ENCODE measurements around the gene GORASP2.

GORASP2 gene

GRCh38 chr2:170967553-170967952, 38.5 kb downstream of the GORASP2 start:
- no peak for DNase-seq

GRCh38 chr2:170968205-170969003, 39.4 kb downstream of the GORASP2 start:
- no peak for DNase-seq

DNA sequence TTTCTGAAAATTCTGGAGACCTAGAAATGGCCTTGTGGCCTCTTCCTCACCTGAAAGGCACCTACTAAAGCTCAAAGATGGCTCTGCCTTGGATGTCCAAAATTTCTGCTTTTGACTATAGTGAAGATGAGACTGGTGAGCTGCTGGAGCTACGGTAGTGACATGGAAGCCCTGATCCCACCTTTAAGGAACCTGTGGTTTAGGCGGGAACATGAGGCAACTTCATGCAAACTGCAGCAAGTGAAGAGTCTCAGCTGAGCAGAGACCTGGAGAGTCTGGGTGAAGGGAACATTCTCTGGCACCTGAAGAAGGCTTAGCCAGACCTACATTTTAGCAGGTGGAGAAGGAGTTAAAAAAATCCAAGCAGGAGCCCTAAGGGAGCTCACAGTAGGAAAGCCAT, 40.0 kb downstream of the GORASP2 start:
- DNase-seq, result no peak

GRCh38 chr2:170969872-170970496, 40.9 kb downstream of the GORASP2 start:
- no peak for DNase-seq

- no peak for DNase-seq
These were observed 42.0 kb downstream of the GORASP2 start for GRCh38 chr2:170971071-170971470.

DNA sequence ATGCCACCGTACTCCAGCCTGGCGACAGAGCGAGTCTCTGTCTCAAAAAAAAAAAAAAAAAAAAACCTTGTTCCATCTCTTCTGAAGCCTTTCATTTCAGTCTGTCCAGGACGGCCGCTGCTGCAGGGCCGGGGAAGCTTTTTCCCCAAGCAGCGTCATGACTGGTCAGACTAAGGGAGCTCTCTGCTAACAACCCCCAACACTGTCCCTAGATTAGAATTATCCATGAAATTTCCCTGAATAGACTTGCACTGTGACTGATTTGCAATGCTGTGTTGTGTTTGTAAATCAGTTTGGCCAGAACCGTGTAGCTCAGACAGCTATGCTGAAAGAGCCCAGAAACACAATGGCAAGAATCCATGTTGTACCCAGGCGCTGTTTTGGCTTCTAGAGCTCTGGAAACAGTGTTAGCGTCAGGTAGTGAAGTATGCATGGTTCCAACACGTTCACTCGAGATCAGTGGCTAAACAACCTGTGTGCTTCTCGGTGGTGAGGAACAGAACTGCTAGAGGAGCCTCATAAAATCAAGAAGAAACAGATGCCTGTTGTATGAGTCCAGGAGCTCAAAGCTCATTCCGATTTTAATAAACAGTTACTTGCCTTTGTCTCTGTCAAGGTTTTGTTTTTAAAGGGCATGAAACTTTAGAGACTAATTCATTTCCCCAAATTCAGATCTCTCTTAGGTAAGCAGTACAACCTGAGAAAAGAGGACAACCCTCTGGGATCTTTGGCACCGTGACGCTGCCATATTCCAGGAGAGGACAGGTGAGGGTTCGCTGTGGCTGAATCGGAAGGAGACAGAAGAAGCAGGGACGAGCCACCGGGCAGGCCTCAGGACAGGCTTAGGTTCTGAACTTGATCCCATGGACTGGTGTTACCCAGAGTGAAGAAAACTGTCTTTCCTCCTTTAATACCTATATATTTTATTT, 43.5 kb downstream of the GORASP2 start:
- DNase-seq, result no peak

- no peak for DNase-seq
These were observed 44.1 kb downstream of the GORASP2 start for GRCh38 chr2:170973225-170973491.

- peak; percentile 94 for DNase-seq
These were observed 44.6 kb downstream of the GORASP2 start for GRCh38 chr2:170973492-170974303.

- no peak for DNase-seq
These were observed 45.4 kb downstream of the GORASP2 start for GRCh38 chr2:170974304-170974993.

DNA sequence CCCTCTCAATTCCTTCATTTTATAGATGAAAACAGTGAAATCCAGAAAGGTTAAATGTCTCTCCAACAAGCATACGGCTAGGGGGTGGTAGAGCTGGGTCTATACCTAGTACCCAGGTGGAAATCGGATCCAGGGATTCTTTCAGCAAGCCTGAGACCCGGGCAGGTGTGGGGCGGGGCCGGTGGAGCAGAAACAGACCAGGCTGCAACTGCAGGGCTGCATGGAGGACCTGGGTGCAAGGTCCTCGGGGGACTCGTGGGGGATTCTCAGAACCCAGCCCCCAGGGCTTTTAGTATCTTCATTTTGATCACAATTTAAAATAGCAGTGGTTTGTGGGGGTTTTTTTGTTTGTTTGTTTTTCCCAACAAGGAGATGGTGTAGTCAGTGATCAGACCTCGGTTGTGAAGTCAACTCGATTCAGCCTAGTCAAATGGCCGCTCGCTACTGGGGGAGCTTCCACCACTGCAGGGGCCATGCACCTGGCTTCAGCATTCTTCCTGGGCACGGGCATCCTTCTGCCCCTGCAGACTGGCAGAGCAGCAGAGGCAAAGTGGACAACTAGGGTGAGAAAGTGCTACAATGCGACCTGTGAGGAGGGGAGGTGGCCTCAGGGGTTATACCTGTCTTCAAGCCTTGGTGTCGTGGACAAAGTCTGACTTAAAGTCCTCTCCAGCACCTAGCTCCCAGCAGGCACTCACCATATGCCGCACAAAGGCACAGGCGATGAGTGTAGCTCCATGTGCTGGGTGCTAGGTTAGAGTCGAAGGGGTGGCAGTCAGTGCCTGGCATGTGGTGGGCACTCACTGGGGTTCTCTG, 46.3 kb downstream of the GORASP2 start:
- DNase-seq, result no peak

- no peak for DNase-seq
These were observed 46.9 kb downstream of the GORASP2 start for GRCh38 chr2:170975943-170976270.

GRCh38 chr2:170984079-170984478, 55.0 kb downstream of the GORASP2 start:
- DNase-seq, result no peak

DNA sequence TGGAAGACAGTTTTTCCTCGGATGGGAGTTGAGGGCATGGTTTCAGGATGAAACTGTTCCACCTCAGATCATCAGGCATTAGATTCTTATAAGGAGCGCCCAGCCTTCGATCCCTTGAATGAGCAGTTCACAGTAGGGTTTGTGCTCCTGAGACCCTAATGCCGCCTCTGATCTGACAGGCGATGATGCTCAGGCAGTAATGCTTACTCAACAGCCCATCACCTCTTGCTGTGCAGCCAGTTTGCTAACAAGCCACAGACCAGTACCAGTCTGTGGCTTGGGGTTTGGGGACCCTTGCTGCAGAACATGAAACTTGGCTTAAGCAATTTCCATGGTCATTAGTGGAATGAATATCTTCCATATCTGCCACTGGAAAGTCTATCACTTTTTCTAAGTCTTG, 56.4 kb downstream of the GORASP2 start:
- DNase-seq, result no peak

- DNase-seq, result no peak
These were observed 57.7 kb downstream of the GORASP2 start for GRCh38 chr2:170986566-170987258.

DNA sequence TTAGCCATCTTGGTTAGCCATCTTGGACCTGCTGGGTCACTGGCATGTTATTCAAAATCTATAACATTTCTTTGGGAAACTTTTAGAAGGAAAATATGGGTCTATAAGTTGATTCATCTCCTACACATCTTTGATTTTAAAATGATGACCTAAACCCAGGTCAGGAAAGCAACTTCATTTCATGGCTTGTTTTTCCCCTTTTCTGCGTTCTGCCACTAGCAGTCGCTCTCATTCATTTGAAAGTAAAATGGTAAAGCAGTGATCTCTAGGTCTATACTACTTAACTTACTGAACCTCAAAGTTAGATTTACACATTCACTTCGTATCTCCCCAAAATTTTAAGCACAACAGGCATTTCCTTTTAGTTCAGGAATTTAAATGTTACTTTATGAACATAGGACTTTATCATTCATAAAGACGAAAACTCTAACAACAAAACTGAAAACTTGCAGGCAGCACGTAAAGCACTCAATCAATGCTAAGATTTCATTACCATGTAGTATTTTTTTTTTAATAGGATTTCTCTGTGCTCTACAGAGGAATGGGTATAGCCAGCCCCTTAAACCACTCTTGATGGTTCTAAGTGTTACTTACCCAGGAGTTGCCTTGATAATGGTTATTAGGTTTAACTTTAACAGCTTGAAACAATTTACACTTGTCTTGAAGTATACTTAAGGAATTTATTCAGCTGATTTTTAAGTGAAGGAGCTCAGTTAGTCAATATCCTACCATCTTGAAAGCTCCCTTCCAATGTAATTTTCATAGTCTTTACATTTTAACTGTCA, 62.5 kb downstream of the GORASP2 start:
- DNase-seq, result no peak

- DNase-seq, result no peak
These were observed 67.3 kb downstream of the GORASP2 start for GRCh38 chr2:170996316-170996715.

DNA sequence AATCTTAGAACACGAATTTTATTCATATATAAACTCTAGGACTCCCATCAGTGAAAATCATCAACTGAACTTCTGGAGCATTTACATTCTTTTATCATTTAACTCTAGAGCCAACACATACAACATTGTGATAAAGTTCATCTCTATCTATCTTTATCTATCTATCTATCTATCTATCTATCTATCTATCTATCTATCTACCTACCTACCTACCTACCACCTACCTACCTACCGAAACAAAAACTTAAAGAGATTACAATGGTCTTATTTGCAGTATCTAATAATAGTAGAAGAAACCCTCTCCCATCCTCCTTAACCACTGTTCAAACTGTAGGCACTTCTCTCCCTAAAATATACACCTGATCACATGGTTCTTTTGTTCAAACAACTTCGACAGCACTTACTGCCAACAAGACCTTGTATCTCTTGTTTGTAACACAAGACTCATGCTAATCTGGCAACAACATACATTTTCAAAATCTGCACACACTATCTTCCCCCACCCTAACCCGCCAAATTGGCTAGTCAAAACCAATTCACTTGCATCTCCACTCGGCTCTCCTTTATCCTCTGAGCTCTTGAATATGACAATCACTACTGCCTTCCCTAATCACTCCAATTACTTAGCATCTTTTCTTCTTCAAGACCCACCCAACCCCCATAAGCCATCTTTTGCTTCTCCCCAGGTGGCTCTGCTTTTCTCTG, 69.0 kb downstream of the GORASP2 start:
- DNase-seq, result no peak

- no peak for DNase-seq
These were observed 70.6 kb downstream of the GORASP2 start for GRCh38 chr2:170999654-171000053.

DNA sequence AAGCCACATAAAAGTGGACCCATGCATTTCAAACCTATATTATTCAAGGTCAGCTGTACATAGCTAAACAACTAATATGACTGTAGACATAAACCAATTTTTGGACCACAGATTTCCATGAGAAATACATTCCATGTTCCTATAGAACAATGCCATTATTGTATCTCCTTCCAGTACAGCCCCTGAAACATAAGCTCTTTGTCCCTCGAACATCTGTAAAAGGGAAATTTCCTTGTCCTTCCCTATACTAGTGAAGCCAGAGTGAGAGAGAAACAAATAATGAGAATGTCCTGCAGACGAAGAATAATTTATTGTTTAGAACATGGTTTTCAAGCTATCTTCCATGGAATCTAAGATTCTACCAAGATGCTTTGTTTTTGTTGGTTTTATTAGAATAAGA, 75.3 kb downstream of the GORASP2 start:
- DNase-seq, result no peak
